ENCODE data around the gene GPC5. TPM values are rescaled to one million over a fixed set of nuclear protein-coding genes. Genes with fewer than 3 reads are reported as not detected.
"Not testable (repeated sequence)": the region's sequence is repeated elsewhere in the genome, so short reads cannot be mapped to it uniquely, and the experiment has no call there.

GPC5 gene
- 7.3 TPM for total RNA-seq

DNA sequence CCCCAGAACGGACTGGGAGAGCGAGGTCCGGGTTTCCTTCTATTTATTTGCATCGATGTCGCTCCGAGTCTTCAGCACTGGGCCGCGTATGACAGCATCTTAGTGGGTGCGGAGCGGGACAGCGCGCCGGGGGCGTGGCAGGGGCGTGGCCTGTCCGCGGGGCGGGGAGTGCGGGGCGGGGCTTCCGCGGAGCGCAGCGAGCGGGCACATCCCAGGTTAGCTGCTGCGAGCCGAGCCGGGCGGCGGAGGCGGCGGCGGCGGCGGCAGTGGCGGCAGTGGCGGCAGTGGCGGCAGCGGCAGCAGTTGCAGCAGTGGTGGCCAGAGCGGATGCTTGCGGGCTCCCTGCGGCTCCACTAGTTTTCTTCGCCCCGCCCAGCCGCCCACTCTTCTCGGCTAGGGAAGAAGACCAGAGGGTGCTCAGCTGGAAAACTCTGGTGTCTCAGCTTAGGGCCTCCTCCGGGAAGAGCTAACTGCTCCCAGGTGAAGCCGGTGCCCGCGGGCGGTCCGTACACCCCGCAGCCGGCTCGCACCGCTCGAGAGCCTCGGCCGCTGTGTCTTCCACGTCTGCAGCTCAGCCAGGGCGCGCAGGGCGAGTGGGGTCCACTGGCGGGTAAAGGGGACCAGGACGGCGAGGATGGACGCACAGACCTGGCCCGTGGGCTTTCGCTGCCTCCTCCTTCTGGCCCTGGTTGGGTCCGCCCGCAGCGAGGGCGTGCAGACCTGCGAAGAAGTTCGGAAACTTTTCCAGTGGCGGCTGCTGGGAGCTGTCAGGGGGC is at the start of gene GPC5:
Gene GPC5, plus strand, starts transcription at position 209 of the 776 bp plus-strand sequence.
- FAIRE-seq (no peak), DNase-seq (ENCODE audit: low spot score in 2 of 2) (peak; percentile 74 to 85)

DNA sequence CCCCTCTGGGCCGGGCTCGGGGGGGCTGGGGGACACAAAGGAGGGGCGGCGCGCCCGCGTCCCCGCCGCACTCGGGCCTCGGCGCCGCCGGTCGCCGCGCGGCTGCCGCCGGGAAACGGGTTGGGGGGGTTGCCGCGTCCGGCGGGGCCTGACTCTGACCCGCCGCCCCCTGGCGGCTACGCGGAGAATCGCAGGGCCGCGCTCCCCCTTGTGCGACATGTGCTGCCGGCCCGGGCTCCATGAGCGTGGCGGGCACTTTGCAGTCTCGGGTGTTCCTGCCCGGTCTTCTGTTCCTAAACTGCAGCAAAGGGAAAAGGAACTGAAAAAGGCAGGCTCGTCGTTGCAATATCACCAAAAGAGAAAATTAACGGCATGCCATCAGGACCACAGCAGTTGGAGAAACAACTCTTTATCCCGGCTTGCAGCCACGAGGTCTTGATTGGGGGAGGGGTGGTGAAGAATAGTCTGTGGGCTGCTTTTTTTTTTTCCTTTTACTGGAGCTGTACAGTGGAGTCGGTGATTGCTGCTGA is 49.5 kb upstream of the GPC5 start:
- FAIRE-seq (no peak), DNase-seq (ENCODE audit: low spot score in 2 of 2) (peak; percentile 85 to 91)

DNA sequence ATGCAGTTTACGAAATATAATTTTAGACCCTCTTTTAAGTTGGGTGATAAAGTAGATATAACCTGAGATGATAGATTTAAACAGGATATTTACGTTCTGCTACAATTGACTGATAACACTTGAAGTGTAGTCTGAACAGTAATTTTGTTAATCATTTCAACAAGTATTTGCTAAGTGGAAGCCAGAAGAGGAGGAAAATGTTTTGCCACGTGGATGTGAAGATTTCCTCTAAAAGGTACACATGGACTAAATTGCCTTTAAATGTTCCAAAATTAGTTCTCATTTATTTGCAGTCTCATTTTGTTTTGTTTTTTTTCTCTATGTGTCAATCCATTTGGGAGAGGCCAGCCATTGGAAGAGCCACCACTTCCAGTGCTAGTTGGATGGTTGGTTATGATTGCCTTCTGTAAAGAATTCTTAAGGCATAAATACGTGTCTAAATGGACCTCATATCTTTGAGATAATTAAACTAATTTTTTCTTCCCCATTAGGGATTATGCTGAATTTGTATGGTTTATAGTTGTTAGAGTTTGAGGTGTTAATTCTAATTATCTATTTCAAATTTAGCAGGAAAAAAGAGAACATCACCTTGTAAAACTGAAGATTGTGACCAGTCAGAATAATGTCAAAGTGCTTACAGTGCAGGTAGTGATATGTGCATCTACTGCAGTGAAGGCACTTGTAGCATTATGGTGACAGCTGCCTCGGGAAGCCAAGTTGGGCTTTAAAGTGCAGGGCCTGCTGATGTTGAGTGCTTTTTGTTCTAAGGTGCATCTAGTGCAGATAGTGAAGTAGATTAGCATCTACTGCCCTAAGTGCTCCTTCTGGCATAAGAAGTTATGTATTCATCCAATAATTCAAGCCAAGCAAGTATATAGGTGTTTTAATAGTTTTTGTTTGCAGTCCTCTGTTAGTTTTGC is 48.2 kb upstream of the GPC5 start:
- FAIRE-seq (no peak), DNase-seq (ENCODE audit: low spot score in 2 of 2) (no peak)

DNA sequence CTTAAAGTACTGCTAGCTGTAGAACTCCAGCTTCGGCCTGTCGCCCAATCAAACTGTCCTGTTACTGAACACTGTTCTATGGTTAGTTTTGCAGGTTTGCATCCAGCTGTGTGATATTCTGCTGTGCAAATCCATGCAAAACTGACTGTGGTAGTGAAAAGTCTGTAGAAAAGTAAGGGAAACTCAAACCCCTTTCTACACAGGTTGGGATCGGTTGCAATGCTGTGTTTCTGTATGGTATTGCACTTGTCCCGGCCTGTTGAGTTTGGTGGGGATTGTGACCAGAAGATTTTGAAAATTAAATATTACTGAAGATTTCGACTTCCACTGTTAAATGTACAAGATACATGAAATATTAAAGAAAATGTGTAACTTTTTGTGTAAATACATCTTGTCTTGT is 47.3 kb upstream of the GPC5 start:
- no peak for DNase-seq (ENCODE audit: low spot score in 2 of 2)
- FAIRE-seq = no peak

DNA sequence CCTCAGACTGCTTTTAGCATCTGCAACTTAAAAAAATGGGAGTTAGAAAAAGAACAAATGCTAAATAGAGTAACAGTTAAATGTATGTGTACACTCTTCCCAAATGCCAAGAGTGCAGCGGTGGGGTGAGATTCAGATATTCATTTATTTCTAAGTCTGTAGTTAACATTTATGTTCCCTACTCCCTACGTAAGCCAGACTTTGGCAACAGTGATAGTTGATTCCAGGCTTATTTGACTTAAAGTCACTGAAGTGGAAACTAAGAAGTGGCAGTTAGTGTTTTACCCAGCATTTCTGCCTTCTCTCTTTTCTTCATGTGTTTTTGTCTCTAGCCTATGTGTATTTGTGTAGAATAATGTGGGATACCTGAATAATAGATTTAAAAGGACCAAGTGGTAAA is 46.4 kb upstream of the GPC5 start:
- DNase-seq (ENCODE audit: low spot score in 2 of 2) (no peak), FAIRE-seq (no peak)

DNA sequence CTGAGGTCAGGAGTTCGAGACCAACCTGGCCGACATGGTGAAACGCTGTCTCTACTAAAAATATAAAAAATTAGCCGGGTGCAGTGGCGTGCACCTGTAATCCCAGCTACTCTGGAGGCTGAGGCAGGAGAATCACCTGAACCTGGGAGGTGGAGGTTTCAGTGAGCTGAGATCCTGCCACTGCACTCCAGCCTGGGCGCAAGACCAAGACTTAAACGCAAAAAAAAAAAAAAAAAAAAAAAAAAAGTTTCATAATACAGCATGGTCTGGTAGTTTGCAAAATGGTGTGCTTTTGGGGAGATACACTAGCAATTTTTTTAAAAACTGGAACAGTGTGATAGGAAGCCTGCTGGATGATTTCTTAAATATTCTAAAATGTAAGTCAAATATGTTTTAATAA is 45.5 kb upstream of the GPC5 start:
- FAIRE-seq; DNase-seq (ENCODE audit: low spot score in 2 of 2): not testable (repeated sequence)

DNA sequence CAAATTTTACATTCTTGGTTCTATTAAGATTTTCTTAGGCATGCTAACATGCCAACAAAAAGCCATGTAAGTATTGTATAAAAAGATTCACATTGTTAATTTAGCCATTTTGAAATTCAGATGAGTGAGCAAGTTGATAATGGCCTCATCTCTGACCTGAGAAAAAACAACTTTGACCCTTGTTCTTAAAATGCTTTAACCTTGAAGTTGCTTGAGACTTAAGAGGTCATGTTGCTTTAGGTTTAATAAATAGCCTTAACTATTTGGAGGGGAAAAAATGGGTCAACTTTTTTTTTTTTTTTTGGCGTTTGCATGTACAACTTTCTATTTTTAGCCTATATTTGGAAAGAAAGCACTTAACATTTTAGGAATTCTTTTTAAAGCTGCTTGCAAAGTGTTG is 44.9 kb upstream of the GPC5 start:
- DNase-seq (ENCODE audit: low spot score in 2 of 2) (no peak), FAIRE-seq (no peak)

DNA sequence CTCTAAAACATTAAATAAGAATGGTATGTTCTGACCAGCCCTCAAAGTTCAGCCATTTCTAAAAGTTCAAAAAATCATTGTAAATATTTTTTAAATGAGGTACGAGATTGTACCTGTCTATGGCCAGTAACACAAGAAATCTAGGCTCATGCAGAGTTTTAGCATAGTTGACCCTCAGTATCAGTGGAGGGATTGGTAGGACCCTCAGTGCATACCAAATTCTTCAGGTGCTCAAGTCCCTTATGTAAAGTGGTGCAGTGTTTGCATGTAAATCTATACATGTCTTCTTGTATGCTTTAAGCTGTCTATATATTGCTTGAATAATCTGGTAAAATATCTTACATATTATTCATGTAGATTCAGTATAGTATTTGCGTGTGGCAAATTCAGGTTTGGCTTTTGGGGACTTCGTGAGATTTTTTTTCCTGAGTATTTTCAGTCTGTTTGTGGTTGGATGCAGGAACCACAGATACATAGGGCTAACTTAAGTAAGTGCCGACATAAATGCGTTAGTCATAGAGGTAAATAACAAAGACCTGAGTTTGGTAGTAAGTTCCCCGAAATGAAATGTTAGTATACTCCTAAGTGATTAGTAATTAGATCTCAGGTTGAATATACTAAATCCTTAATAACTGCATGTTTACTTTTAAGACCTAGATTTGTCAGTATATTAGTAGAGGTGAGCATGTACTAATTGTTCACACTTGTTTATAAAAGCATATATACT is 43.2 kb upstream of the GPC5 start:
- FAIRE-seq (no peak), DNase-seq (ENCODE audit: low spot score in 2 of 2) (no peak)

DNA sequence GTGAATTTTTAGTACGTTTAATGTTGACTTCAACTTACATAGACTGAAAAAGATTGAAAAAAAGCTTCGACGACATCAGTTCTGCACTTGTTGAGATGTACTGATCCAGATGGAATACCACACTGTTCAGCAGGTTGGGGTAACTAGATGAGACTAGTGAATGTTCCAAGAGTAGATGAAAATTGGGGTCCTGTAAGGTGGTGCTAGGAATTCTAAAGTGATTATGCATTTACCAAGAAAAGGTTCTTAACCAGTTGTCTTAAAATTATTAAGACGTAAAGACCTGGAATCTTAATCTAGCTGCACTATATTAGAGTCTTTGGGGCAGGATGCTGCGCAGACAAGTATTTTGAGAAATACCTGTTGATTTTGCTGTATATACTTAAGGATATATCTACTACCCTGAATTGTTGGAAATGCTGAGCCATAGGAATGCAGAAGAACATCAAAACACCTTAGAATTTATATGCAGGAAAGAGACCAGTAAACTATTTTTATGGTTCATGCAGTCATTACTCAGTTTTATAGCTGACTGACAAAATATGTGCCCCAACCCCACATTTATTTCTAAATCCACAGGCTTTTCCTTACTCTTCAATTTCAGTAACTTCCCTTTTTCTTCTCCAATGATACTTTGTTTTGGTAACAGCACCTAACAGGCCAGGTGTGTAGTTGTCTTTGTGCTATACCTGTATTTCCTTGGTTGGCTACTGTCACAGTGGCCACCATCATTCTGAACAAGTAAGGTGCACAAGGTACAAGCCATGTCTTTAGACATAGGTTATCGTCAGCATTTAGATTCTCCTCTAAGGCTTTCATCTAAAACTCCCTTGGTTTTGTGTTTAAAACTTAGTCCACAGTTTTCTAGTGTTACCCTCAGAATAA is 42.4 kb upstream of the GPC5 start:
- no peak for DNase-seq (ENCODE audit: low spot score in 2 of 2)

DNA sequence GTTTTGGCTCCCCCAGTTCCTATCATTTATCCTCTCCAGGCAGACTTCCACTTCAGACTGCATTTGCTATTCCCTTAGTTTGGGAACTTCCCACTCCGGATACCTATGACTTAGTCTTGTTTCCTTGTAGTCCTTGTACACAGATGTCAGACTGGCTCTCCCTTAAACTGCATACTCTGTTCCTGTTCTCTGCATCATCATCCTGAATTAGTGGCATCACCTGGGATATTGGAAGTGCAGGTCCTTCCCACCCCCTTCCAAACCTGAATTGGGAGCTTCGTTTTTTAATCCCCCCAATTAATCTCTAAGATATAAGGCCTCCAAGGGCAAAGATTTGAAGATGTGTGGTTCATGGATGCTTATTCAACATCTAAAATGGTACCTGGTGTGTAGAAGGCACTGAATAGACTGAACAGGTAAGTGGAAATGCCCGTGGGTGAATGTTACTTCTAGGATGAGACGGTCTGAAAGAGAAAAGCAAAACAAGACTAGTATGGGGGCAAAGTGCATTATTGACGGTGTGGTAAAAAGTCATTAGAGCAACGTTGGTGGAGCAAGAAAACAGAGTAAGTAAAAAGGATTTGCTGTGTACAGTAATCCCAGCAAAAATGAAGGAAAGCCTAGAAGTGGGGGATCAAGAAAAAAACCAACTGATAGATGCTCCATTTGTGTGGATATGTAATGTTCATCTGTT is 41.4 kb upstream of the GPC5 start:
- FAIRE-seq (no peak), DNase-seq (ENCODE audit: low spot score in 2 of 2) (no peak)

More for the DNA sequence above, 42.4 kb upstream of the GPC5 start:
- no peak for FAIRE-seq

DNA sequence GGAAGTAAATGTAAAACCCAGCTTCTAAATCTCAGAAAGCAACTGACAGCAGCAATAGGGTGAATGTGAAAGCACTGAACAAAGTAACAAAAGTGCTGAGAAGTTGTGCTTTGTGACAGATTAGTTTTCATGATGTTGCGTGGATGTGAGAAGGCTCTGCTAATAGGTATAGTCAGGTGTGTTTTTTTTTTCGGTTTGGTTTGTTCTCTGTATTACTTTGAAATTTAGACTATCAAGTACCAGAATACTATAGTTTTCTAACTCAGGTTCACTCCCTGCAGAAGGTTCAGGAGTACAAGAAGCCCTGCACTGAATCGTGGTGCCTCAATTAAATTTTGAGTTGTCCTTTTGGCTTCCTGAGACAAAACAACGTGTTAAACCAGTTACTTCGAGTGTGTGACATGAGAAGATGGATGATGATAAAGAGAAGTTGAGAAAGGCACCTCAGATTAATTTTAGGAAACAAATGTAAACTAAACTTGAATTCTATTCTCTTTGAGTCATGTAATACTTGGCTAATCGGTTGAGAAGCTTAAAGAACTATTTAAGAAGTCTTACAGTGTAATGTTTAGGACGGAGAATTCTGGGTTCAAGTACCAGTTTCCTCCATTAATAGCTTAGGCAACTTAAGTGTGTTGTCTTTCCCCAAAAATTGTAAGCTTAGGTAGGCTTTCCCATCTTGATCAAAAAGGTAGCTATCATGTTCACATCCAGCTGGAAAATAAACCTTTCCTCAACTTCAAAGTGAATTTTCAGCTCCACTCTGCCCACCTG is 40.6 kb upstream of the GPC5 start:
- FAIRE-seq (no peak), DNase-seq (ENCODE audit: low spot score in 2 of 2) (no peak)

DNA sequence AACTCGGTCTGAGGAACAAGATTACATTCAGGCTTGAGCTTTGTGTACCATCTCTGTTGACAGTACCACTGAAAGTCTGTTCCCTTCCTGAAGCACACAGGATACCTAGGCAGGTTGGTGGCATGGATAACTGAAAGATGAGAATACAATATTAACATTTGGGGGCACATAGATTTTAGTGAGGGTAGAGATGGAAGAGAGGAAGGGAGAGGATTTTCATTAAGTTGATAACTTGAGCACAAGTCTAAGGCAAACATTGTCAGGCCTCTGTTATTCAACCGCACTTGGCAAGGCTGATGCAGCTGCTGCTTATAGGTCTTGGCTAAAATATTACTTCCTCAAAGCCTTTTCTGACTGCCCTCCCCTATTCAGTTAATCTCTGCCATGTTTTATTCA is 40.0 kb upstream of the GPC5 start:
- FAIRE-seq (no peak), DNase-seq (ENCODE audit: low spot score in 2 of 2) (no peak)

DNA sequence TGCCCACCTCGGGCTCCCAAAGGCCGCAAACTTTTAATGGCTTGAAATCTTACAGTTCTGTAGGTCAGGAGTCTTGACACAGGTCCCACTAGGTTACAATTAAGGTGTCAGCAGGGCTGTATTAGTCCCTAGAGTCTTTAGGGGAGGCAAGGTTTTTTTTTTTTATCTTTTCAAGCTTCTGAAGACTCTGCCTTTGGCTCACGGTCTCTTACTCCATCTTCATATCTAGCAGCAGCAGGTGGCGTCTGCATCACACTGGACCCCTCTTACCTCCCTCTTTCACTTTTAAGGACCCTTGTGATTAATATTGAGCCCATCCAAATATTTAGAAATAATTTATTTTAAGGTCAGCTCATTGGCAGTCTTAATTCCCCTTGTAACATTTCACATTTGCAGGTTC is 39.3 kb upstream of the GPC5 start:
- no peak for DNase-seq (ENCODE audit: low spot score in 2 of 2)
- no peak for FAIRE-seq

DNA sequence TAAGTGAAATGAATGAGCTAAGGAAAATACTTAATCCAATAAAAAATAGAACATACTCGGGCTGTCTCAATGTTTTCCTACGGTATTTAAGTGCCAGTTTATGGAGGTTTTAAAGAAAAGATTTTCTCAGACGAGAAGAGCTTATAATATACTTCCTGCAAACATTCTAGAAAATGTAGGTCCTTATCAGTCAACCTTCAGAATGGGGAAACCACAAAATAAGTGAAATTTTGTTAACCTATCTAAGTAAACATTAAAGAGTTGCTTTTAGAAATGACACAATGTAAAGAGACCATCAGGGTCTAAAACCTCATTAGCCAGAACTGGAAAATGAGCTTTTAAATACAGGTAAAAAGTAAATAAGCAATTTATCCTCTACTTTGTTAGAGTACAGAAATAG is 38.8 kb upstream of the GPC5 start:
- FAIRE-seq = no peak
- no peak for DNase-seq (ENCODE audit: low spot score in 2 of 2)

DNA sequence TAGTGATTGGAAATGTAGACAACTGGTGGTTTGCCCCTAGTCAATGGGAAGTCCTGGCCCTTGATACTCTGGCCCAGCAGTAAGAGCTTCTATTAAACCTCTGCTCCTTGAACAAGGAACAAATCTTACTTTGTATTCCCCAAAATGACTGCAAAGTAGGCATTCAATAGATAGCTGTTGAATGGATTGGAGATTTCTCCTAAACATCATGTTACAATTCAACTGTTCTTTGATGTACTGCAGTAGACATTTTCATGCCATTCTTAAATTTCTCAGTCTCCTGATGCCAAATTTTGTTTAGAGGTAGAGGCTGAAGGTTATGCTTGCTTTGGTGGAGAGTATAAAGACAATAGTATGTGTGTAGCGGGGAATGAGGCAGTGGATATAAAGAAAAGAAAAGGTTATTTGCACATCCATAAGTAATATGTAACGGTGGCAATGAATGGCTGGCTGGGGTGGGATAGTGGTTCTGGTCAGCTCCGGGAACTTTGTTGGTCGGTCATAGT is 38.1 kb upstream of the GPC5 start:
- no peak for FAIRE-seq
- DNase-seq (ENCODE audit: low spot score in 2 of 2) = no peak

DNA sequence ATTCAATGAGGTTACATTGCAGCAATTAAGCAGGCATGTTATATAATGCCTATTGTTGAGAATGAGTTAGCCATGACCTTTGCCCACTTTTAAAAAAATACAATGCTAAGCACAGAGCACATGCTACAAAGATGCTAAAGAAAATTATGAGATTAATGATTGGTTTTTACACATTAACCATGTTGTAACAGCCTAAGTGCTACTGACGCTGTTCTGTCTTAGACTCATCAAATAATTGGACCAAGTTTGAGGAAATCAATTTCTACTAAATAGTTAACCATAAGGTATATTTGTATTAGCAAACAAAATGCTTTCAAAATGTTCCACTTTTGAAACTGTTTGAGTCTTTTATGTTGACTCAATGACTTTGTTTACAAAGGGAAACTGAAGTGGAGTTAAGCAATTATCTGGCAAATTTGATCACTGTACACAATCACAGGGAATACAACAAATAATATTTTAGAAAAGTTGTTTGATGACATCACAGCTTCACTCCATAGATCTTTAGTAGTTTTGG is 36.6 kb upstream of the GPC5 start:
- DNase-seq (ENCODE audit: low spot score in 2 of 2) (no peak), FAIRE-seq (no peak)

DNA sequence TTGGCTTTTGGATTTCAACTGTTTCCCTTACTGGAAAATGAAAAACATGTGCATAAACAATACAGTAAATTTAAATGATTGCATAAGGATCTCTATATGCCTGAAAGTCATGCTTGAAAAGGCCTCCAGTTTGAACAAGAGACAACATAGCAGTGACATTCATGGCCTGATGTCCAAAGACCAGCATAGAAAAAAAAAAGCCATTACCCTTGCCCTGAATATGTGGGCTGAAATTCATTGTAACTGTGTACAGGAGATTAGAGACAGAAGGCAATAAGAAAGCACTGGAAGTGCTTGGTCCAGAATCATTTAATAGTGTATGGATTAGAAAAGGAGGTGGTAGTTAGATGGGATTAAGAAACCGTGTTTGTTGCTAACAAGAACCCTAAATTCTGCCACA is 35.5 kb upstream of the GPC5 start:
- no peak for DNase-seq (ENCODE audit: low spot score in 2 of 2)
- no peak for FAIRE-seq

DNA sequence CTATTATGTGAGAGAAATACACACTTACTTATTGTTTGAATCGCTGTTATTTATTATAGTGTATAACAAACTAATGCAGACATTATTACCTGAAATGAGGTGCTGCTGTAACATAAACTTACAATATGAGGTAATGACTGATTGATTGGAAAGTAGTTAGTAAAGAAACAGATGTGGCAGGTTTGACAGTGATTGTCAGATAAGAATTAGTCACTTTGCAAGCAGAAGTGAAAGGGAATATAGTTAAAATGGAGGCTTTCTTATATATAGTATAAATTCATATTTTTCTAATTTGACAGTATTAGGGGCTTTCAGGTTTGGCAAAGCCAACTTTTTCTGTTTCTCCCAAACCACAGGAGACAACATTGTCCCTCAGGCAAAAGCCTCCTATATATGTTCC is 30.3 kb upstream of the GPC5 start:
- no peak for FAIRE-seq
- no peak for DNase-seq (ENCODE audit: low spot score in 2 of 2)

Measured in frontal cortex (tissue), 4 donors.